Transverse colon (tissue), 4 donors: Measurements from ENCODE around the gene SHISAL1. TPM values are rescaled to one million over a fixed set of nuclear protein-coding genes. Genes with fewer than 3 reads are reported as not detected.

Experiments used
- DNase-seq: peaks from one replicate; pipeline ENCODE4 v3.0.0-alpha.2; 2019
- H3K27ac ChIP-seq, 4 donors: fragments of 200-600 bp; sonication (generic); 2 replicates each; pipeline ENCODE4 v1.5.1; 2016 to 2018; ENCODE audit warnings: inconsistent platforms in 4 of 4
- H3K27me3 ChIP-seq: fragments of 200-600 bp; sonication (generic); 2 replicates; pipeline ENCODE4 v1.5.1; 2017; ENCODE audit warnings: inconsistent platforms
- H3K36me3 ChIP-seq, 4 donors: fragments of 200-600 bp; sonication (generic); 2 replicates each; pipeline ENCODE4 v1.5.1; 2017 to 2019; ENCODE audit warnings: inconsistent platforms in 4 of 4
- H3K4me1 ChIP-seq, 4 donors: fragments of 200-600 bp; sonication (generic); 2 replicates each; pipeline ENCODE4 v1.5.1; 2017 to 2020; ENCODE audit warnings: inconsistent platforms in 4 of 4
- H3K4me3 ChIP-seq, 4 donors: fragments of 200-600 bp; sonication (generic); 1 replicate in 1 of 4; 2 replicates in 3 of 4; pipeline versions ENCODE4 v1.5.1 to v1.6.1; 2017 to 2019; ENCODE audit warnings: inconsistent platforms in 4 of 4
- H3K9me3 ChIP-seq, 2 donors: fragments of 200-600 bp; sonication (generic); 2 replicates each; pipeline ENCODE4 v1.5.1; 2017 to 2019; ENCODE audit warnings: inconsistent platforms in 2 of 2
- EP300 ChIP-seq: sonication (generic); formaldehyde crosslinking; IDR thresholded peaks from one replicate; pipeline ENCODE4 v1.6.1; 2017; ENCODE audit warnings: antibody characterized with exemption, low read depth
- POLR2A ChIP-seq: fragments of 450-650 bp; IDR thresholded peaks from one replicate; pipeline ENCODE4 v1.6.1; 2016; ENCODE audit warnings: antibody characterized with exemption, mild to moderate bottlenecking, moderate library complexity
- POLR2AphosphoS5 ChIP-seq, 3 donors: sonication (generic); formaldehyde crosslinking; IDR thresholded peaks; one replicate each; pipeline ENCODE4 v1.6.1; 2016; ENCODE audit warnings: antibody characterized with exemption in 3 of 3
- WGBS, 2 donors: methylation state at CpG; one replicate each; pipeline ENCODE4 v1.1.5; 2018; ENCODE audit warnings: low coverage in 1 of 2; 5-methylcytosine and 5-hydroxymethylcytosine counted together
- in situ Hi-C, 4 donors: fragments of 200-750 bp; cut with MboI; loops; one replicate each; pipeline versions ENCODE4 v1.15.0 to v1.15.1; 2017; ENCODE audit warnings: low sequenced_read_pairs in 3 of 4, low pct_ligation_motif_present in 1 of 4, low pct_unique_long_range_greater_than_20kb in 1 of 4
- intact Hi-C: fragments of 100-400 bp; cut with DNase I; formaldehyde crosslinking; loops from one replicate; pipeline ENCODE4 v1.15.1; 2023; ENCODE audit warnings: low total_unique reads
- total RNA-seq, 4 donors: library from RNA; depleted of rRNA; stranded (reverse); fragments of >200 nt; gene quantifications; one replicate each; pipeline ENCODE4 v1.1.0, GENCODE V29; 2016
- TF ChIP-seq, protein P1 (sequence below), 5 experiments: fragments of 200-600 bp in 3 of 5; fragments of 450-650 bp in 2 of 5; sonication (generic) in 3 of 5; IDR thresholded peaks; 1 replicate in 2 of 5; 2 replicates in 3 of 5; pipeline ENCODE4 v1.5.1; 2016 to 2017; ENCODE audit warnings: antibody characterized with exemption in 5 of 5, inconsistent platforms in 3 of 5, mild to moderate bottlenecking in 2 of 5, moderate library complexity in 1 of 5

The SHISAL1 gene
- total RNA-seq, 4 donors from 2014 or later = 1.9 to 4.6 (median 3.2) TPM

- Histone ChIP-seq H3K4me3 (no peak overlapping the region), H3K9me3 (no peaks in the 10 kb centered on the region), H3K27ac (no peak overlapping the region), H3K27me3 (no peaks in the 10 kb centered on the region), H3K4me1 (peaks cover 0 to 18% (median 4%) of the 10 kb centered on the region in 4 donors), H3K36me3 (no peaks in the 10 kb centered on the region)
- intact Hi-C loops = no loop called here
- 81% methylated on average over 3 of the region's 3 CpGs for WGBS, 2 donors
- no peak for DNase-seq
- in situ Hi-C loops = no loop called here
- TF ChIP-seq POLR2AphosphoS5 (IDR thresholded peaks at IDR 0.05) (no peak), EP300 (no peak), POLR2A (no peak)
- TF ChIP-seq, protein P1, sequence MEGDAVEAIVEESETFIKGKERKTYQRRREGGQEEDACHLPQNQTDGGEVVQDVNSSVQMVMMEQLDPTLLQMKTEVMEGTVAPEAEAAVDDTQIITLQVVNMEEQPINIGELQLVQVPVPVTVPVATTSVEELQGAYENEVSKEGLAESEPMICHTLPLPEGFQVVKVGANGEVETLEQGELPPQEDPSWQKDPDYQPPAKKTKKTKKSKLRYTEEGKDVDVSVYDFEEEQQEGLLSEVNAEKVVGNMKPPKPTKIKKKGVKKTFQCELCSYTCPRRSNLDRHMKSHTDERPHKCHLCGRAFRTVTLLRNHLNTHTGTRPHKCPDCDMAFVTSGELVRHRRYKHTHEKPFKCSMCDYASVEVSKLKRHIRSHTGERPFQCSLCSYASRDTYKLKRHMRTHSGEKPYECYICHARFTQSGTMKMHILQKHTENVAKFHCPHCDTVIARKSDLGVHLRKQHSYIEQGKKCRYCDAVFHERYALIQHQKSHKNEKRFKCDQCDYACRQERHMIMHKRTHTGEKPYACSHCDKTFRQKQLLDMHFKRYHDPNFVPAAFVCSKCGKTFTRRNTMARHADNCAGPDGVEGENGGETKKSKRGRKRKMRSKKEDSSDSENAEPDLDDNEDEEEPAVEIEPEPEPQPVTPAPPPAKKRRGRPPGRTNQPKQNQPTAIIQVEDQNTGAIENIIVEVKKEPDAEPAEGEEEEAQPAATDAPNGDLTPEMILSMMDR (IDR thresholded peaks at IDR 0.05) = no peak
Measured at GRCh38 chr22:44213489-44214043, 99.2 kb downstream of the SHISAL1 start.

- H3K27ac ChIP-seq = peak overlapping the region in 1 of 4 donors; percentile 63
- no peaks in the 10 kb centered on the region for H3K9me3 ChIP-seq
- no peaks in the 10 kb centered on the region for H3K36me3 ChIP-seq
- H3K27me3 ChIP-seq = no peaks in the 10 kb centered on the region
- intact Hi-C loops (no loop called here), in situ Hi-C loops (no loop called here)
- 87% methylated on average over 1 of the region's 1 CpG; no CpG with 5 or more reads in 1 of the 2 donors for WGBS, 2 donors
- no peak overlapping the region for H3K4me3 ChIP-seq
- DNase-seq = no peak
- H3K4me1 ChIP-seq = peaks cover 0 to 18% (median 4%) of the 10 kb centered on the region in 4 donors
- no peak for TF ChIP-seq EP300
- TF ChIP-seq, protein P1 (IDR thresholded peaks at IDR 0.05) = no peak
- TF ChIP-seq POLR2AphosphoS5 (IDR thresholded peaks at IDR 0.05) = no peak
- TF ChIP-seq POLR2A = no peak
Measured at GRCh38 chr22:44212936-44213335, 99.8 kb downstream of the SHISAL1 start.

- peak overlapping the region; percentile 16 to 63 (median 28) for H3K27ac ChIP-seq
- in situ Hi-C loops (no loop called here), intact Hi-C loops (no loop called here)
- no peaks in the 10 kb centered on the region for H3K9me3 ChIP-seq
- no peaks in the 10 kb centered on the region for H3K27me3 ChIP-seq
- peaks cover 0 to 18% (median 4%) of the 10 kb centered on the region in 4 donors for H3K4me1 ChIP-seq
- 47 to 71% methylated on average over 1 to 12 of the region's 12 CpGs for WGBS, 2 donors
- no peak for DNase-seq
- no peak overlapping the region for H3K4me3 ChIP-seq
- no peaks in the 10 kb centered on the region for H3K36me3 ChIP-seq
- TF ChIP-seq POLR2A = no peak
- no peak for TF ChIP-seq EP300
- no peak for TF ChIP-seq POLR2AphosphoS5 (IDR thresholded peaks at IDR 0.05)
- TF ChIP-seq, protein P1 (IDR thresholded peaks at IDR 0.05) = no peak
Measured at GRCh38 chr22:44211946-44212930, 100.5 kb downstream of the SHISAL1 start.

- Histone ChIP-seq H3K27ac (peak overlapping the region; percentile 16 to 63 (median 28)), H3K36me3 (no peaks in the 10 kb centered on the region), H3K4me1 (peaks cover 0 to 18% (median 4%) of the 10 kb centered on the region in 4 donors), H3K27me3 (no peaks in the 10 kb centered on the region), H3K4me3 (no peak overlapping the region), H3K9me3 (no peaks in the 10 kb centered on the region)
- peak; percentile 14 for DNase-seq
- TF ChIP-seq, protein P1 (IDR thresholded peaks at IDR 0.05) = no peak
- no peak for TF ChIP-seq POLR2AphosphoS5 (IDR thresholded peaks at IDR 0.05)
- 75 to 77% methylated on average over 6 of the region's 6 CpGs for WGBS, 2 donors
- intact Hi-C loops (no loop called here), in situ Hi-C loops (no loop called here)
Measured at GRCh38 chr22:44211256-44211945, 101.3 kb downstream of the SHISAL1 start.
